Body of pancreas (tissue), 4 donors: Measurements from ENCODE around the gene ADIPOR2. TPM values are rescaled to one million over a fixed set of nuclear protein-coding genes. Genes with fewer than 3 reads are reported as not detected.

Source experiments
- ATAC-seq: fragments of 150-250 bp; one replicate; pipeline ENCODE4 v1.9.1; 2016
- DNase-seq, 4 donors: peaks; one replicate each; pipeline ENCODE4 v3.0.0-alpha.2; 2019
- H3K27ac ChIP-seq, 4 donors: fragments of 200-600 bp; sonication (generic); 1 replicate in 3 of 4; 2 replicates in 1 of 4; pipeline versions ENCODE4 v1.5.1 to v1.6.1; 2016 to 2019; ENCODE audit warnings: mild to moderate bottlenecking in 1 of 4, mixed read lengths in 1 of 4, moderate library complexity in 1 of 4
- H3K27me3 ChIP-seq, 2 donors: fragments of 200-600 bp; sonication (generic); one replicate each; pipeline ENCODE4 v1.6.0; 2016; ENCODE audit warnings: mild to moderate bottlenecking in 1 of 2
- H3K36me3 ChIP-seq, 2 donors: fragments of 200-600 bp; sonication (generic); replicated peaks in 1 of 2; 2 replicates each; pipeline ENCODE4 v1.5.1; 2016; ENCODE audit warnings: low read depth in 2 of 2; ENCODE audit not compliant: insufficient read depth in 1 of 2
- H3K4me1 ChIP-seq: fragments of 200-600 bp; sonication (generic); one replicate; pipeline ENCODE4 v1.6.0; 2016
- H3K4me3 ChIP-seq, 2 donors: fragments of 200-600 bp; sonication (generic); 1 replicate in 1 of 2; 2 replicates in 1 of 2; pipeline ENCODE4 v1.5.1; 2016 to 2019
- H3K9me3 ChIP-seq, 3 donors: fragments of 200-600 bp; sonication (generic); 1 replicate in 2 of 3; 2 replicates in 1 of 3; pipeline ENCODE4 v1.5.1; 2016
- POLR2A ChIP-seq, 3 donors: fragments of 450-650 bp; IDR thresholded peaks; one replicate each; pipeline ENCODE4 v1.6.1; 2016; ENCODE audit warnings: antibody characterized with exemption in 3 of 3, mild to moderate bottlenecking in 2 of 3
- whole genome bisulfite sequencing, 2 donors: methylation state at CpG; one replicate each; pipeline ENCODE4 v1.1.5; 2017; 5-methylcytosine and 5-hydroxymethylcytosine counted together
- intact Hi-C: fragments of 100-400 bp; cut with DNase I; formaldehyde crosslinking; loops from one replicate; pipeline ENCODE4 v1.15.1; 2023
- total RNA-seq, 2 donors: library from RNA; depleted of rRNA; stranded (reverse); fragments of >200 nt; gene quantifications; one replicate each; pipeline ENCODE4 v1.1.0, GENCODE V29; 2016
- TF ChIP-seq, protein P1 (sequence below), 7 experiments: fragments of 450-650 bp in 4 of 7; fragments of 200-600 bp in 3 of 7; sonication (generic) in 3 of 7; IDR thresholded peaks; one replicate each; pipeline ENCODE4 v1.5.1; 2016 to 2019; ENCODE audit warnings: antibody characterized with exemption in 7 of 7

Gene ADIPOR2
- total RNA-seq, 2 donors from 2014 or later = 16.8 to 20.5 TPM

DNA sequence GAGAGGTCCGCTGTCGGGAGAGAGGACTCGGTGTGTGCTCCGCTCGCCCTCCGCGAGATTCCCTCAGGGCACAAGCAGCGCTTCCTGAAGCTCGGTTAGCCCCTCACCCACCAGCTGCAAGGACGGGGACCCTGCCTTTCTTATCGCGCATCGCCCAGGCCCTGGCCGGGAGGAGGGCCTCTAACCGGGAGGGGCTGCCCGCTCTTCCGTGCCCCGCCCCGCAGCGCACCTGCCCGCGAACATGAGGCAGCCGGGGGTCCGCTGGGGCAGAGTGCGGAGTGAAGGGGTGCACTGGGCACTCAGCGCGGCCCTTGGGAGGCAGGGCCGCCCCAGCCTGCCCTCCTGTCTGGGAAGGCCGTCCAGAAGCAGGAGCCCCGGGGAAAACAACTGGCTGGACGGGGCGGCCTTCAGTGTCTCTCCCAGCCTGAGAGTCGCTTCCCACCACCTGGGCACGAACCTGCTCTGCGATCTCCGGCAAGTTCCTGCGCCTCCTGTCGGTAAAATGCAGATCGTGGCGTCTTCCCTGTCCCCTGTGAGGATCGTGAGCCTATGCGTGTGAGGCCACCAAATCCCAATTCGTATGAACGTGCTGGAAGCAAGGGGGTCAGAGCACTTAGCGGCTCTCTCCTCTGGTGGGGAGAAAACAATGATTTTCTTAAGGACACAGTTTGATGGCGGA, 28.0 kb upstream of the ADIPOR2 start:
- no peak overlapping the region for H3K4me3 ChIP-seq
- peaks cover 51% of the 10 kb centered on the region for H3K4me1 ChIP-seq
- peak overlapping the region; percentile 65 to 90 (median 82) for H3K27ac ChIP-seq
- TF ChIP-seq, protein P1, sequence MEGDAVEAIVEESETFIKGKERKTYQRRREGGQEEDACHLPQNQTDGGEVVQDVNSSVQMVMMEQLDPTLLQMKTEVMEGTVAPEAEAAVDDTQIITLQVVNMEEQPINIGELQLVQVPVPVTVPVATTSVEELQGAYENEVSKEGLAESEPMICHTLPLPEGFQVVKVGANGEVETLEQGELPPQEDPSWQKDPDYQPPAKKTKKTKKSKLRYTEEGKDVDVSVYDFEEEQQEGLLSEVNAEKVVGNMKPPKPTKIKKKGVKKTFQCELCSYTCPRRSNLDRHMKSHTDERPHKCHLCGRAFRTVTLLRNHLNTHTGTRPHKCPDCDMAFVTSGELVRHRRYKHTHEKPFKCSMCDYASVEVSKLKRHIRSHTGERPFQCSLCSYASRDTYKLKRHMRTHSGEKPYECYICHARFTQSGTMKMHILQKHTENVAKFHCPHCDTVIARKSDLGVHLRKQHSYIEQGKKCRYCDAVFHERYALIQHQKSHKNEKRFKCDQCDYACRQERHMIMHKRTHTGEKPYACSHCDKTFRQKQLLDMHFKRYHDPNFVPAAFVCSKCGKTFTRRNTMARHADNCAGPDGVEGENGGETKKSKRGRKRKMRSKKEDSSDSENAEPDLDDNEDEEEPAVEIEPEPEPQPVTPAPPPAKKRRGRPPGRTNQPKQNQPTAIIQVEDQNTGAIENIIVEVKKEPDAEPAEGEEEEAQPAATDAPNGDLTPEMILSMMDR (IDR thresholded peaks at IDR 0.05) = peak; percentile 25 to 77 (median 52)
- peak in 2 of 3 donors; percentile 47 to 53 for TF ChIP-seq POLR2A (IDR thresholded peaks at IDR 0.05)
- H3K27me3 ChIP-seq = no peaks in the 10 kb centered on the region
- intact Hi-C loops = no loop called here
- WGBS, 2 donors = 19 to 37% methylated on average over 16 to 41 of the region's 46 CpGs
- H3K36me3 ChIP-seq = no peaks in the 10 kb centered on the region
- no peaks in the 10 kb centered on the region for H3K9me3 ChIP-seq
- DNase-seq = peak; percentile 76 to 87 (median 78)
- ATAC-seq = peak; percentile 16

DNA sequence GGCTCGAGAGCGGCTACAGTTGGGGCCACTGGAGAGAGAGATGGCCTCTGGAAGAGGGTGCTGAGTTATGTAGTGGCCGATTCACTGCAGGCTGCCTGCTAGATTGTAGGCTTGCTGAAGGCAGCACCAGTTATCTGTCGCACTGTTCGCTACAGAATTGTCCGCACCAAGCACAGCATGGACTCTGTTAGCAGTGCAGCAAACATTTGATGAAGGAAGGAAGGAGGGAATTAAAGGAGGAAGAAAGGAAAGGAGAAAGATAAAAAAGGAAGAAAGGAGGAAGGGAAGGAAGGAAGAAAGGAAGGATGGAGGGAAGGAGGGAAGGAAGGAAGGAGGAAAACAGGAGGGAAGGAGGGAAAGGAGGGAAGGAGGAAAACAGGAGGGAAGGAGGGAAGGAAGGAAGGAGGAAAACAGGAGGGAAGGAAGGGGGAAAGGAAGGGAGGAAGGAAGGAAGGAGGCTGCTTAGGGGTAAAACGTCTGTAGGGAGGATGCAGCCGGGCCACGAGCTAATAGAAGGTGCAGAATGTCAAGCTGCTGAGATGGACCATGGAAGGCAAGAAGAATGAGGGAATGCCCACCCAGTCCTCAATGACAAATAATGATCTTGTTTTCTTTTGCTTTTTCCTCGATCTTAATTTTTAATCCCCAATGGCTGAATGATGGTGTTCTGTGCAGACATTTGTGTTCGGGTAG, 27.3 kb upstream of the ADIPOR2 start:
- Histone ChIP-seq H3K27me3 (no peaks in the 10 kb centered on the region), H3K36me3 (no peaks in the 10 kb centered on the region), H3K4me3 (no peak overlapping the region), H3K9me3 (no peaks in the 10 kb centered on the region), H3K4me1 (peaks cover 44% of the 10 kb centered on the region), H3K27ac (peak overlapping the region in 3 of 4 donors; percentile 81 to 90 (median 84))
- ATAC-seq (no peak), DNase-seq (no peak)
- intact Hi-C loops = no loop called here
- TF ChIP-seq POLR2A (IDR thresholded peaks at IDR 0.05) = no peak
- TF ChIP-seq, protein P1 (IDR thresholded peaks at IDR 0.05) = no peak
- 91 to 92% methylated on average over 11 of the region's 11 CpGs for WGBS, 2 donors

DNA sequence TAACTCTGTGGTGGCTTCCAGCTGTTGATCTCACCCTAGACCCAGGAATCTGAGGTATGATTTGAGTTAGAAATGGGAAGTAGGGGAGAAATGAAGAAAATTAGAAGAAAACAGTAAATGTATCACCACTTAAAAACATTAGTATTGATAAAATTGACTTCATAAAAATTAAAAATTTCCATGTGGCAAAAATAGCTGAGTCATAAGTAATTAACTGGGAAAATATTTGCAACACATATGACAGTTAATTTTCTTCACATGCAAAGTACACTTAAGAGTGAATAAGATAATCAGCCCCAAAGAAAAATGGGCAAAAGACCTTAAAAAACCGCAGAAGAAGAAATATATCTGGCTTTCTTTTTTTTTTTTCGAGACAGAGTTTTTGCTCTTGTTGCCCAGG, 25.5 kb upstream of the ADIPOR2 start:
- Histone ChIP-seq H3K9me3 (no peaks in the 10 kb centered on the region), H3K27me3 (no peaks in the 10 kb centered on the region), H3K36me3 (no peaks in the 10 kb centered on the region), H3K4me3 (no peak overlapping the region), H3K4me1 (peaks cover 26% of the 10 kb centered on the region), H3K27ac (no peak overlapping the region)
- no peak for TF ChIP-seq POLR2A (IDR thresholded peaks at IDR 0.05)
- TF ChIP-seq, protein P1 (IDR thresholded peaks at IDR 0.05) = no peak
- ATAC-seq = no peak
- intact Hi-C loops = no loop called here
- WGBS, 2 donors = 77 to 83% methylated on average over 2 of the region's 2 CpGs
- no peak for DNase-seq

DNA sequence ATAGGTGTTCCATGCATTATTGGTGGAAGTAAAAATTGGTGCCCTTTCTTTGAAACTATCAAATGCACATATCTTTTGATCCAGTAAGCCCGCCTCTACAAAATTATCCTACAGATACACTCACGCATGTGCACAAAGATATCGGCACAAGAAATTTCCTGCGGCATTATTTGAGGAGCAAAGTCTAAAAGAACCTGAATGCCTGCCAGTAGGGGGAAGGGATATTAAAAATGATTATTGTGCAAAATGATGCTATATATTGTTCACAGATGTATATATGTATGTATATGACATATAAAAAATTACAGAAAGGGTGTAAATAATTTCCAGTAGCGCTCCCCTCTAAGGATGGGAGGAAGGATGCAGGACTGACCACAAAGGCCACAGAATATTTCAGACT, 24.7 kb upstream of the ADIPOR2 start:
- peaks cover 20% of the 10 kb centered on the region for H3K4me1 ChIP-seq
- DNase-seq (no peak), ATAC-seq (no peak)
- H3K27ac ChIP-seq = peak overlapping the region in 3 of 4 donors; percentile 58 to 67 (median 61)
- H3K4me3 ChIP-seq = no peak overlapping the region
- TF ChIP-seq, protein P1 (IDR thresholded peaks at IDR 0.05) = no peak
- no peak for TF ChIP-seq POLR2A (IDR thresholded peaks at IDR 0.05)
- intact Hi-C loops = no loop called here
- no peaks in the 10 kb centered on the region for H3K36me3 ChIP-seq
- WGBS, 2 donors = 23 to 27% methylated on average over 5 of the region's 5 CpGs
- no peaks in the 10 kb centered on the region for H3K9me3 ChIP-seq
- H3K27me3 ChIP-seq = no peaks in the 10 kb centered on the region
